ENCODE results near the gene RPEL1.

GRCh38 chr10:103256613-103257012, 10.9 kb downstream of the RPEL1 start:
- no peak for TF ChIP-seq CTCF (IDR thresholded peaks at IDR 0.05)
- no peak for TF ChIP-seq POLR2A (IDR thresholded peaks at IDR 0.05)

Data from uterus (tissue), 2 donors.